ENCODE data around the gene ARVCF.

The ARVCF gene

GRCh38 chr22:19998991-19999820, 17.4 kb downstream of the ARVCF start:
- no peak for DNase-seq (ENCODE audit: low read depth)

DNA sequence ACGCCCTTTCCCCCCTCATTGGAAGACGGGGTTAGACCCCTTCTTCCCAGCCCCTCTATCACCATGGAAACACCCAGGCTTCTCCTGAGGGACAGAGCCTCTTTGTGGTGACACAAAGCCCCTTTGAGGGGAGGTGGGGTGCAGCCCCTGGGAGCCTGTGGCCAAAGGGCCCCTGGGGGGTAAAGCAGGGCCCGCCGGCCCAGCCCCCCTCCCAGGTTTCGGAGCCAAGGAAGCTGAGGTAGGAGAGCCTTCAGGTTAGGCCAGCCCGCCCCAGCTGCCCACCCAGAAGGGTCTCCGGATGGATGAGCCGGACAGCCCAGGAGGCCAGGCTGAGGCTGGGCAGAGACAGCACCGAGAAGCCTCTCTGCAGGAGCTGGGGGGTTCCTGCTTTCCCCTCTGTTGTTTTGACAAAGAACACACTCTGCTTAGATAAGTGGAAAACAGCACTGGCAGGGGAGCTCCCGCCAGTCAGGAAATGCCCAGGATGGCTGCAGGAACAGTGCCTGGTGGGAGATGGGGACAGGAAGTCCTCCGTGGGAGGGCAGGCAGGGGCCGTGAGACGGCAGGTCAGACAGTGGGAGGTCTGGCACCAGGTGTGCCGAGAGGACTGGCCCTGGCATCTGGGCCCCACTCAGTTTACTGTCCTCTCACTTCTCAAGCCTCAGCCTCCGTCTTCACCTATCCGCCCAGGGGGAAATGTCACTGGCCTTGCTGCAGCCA, 18.2 kb downstream of the ARVCF start:
- DNase-seq (ENCODE audit: low read depth), result no peak

DNA sequence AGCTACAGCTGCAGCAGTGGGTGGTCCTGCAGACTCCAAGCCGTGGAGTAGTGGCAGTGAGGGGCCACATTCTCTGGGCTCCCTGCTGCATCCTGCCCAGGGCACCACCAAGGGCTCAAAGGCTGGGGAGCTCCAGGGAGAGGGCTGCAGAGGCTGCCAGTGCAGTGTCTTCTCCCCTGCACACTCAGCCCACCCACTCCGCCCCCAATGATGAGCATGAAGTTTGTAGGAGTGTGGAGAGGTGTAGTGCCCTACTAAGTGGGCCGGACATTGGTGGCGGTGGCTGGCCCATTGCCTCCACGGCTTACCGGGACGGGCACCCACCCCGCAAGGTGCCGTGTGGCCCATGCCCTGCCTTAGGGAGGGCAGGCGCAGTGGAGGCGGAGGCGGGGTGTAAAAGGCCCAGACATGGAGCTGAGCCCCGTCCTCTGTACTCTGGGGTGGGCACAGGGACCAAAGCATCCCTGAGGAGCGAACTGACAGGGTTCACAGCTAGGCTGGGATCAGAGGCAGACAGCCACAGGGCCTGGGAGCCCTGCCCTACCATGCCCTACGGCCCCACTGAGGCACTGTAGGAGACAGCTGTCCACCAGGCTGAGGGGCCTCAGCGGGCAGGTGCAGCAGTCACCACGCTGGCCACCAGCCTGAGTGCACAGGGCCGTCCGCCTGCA, 18.9 kb downstream of the ARVCF start:
- DNase-seq (ENCODE audit: low read depth), result no peak

DNA sequence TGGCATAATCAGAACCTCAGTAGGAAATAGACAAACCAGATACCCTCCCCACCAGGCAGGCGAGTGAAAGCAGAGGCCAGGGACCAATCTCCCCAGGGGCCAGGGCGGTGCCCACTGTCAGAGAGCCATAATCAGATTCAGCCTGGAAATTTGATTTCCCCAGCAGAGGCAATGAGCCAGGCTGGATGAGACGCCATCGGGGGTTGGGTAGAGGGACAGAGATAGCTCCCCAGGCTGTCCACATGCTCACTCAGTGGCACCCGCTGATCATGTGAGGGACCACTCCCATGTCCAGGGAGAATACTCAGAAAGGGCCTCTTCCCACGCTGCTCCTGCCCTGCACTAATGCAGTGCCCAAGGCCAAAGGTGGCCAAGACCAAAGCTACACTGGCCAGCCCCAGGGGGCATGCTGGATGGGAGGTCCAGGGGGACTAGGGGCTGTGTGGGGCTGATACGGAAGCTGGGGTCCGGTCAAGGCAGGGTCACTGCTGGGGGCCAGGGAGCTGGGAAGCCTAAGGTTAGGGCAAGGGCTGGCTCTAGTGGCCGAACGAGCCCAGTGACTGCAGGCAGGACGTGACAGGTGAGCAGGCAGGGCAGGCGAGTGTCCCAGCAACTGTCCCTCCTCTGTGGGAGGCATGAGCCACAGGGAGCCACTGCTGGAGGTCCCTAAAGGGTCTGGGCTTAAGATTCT, 19.8 kb downstream of the ARVCF start:
- no peak for DNase-seq (ENCODE audit: low read depth)

GRCh38 chr22:19995611-19996339, 20.8 kb downstream of the ARVCF start:
- no peak for DNase-seq (ENCODE audit: low read depth)

- DNase-seq (ENCODE audit: low read depth), result no peak
Measured at GRCh38 chr22:19994851-19995610, 21.6 kb downstream of the ARVCF start.

- DNase-seq (ENCODE audit: low read depth), result no peak
Measured at GRCh38 chr22:19993926-19994325, 22.7 kb downstream of the ARVCF start.

DNA sequence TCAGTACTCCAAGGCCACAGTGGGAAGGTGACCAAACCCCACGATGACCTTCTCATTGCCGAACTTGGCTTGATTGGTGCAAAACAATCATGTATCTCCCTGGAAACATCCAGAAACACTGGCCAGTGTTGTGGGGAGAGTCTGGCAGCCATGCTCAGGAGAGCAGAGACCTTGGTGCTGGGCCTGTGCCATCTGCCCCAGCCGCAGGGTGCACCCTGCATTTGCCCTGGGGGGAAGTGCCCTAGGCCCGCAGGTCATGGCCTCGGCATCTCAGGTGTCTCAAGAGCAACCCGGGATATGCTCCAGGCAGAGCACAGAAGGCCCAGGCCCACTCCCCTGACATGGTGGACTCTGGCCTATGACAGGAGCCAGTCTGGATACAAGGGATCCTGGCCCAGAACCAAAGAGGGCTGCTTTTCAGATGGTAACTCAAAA, 23.7 kb downstream of the ARVCF start:
- DNase-seq (ENCODE audit: low read depth), result no peak

- no peak for DNase-seq (ENCODE audit: low read depth)
Measured at GRCh38 chr22:19992481-19992911, 24.1 kb downstream of the ARVCF start.

DNA sequence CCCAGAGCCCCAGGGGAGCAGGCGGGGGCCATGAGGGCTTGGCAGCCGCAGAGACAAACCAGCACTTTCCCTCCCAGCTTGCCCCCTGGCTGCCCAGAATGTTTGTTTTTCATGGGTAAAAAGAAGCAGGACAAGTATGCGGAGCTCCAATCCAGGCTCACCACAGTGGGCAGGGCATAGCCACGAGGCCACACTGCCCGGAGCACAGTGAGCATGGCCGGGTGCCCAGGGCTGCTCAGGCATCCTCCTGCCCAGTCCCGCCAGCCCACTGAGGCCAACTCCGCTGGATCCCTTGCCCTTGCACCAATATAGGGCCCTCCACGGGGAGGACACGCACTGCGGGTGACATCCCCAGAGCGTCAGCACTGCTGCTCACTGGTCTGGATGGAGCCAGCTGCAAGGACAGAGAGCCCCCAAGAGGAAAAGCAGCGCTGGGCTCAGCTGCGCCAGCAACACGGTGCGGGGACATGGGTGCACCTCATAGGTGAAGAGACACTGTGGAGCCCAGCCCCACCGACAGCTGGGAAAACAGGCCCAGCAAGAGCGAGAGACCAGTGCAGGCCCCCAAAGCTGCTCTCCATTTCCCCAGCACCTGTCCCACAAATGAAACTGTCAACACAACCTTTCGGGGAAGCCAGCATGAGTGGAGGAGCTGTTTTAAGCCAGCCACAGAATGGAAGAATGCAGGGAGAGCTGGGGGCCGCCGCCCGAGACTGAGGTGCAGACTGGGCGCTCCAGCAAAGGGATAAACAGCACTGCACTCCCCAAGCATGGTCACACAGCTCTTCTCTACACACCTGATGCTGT, 24.8 kb downstream of the ARVCF start:
- no peak for DNase-seq (ENCODE audit: low read depth)

GRCh38 chr22:19991395-19991644, 25.3 kb downstream of the ARVCF start:
- no peak for DNase-seq (ENCODE audit: low read depth)

GRCh38 chr22:19990609-19991394, 25.8 kb downstream of the ARVCF start:
- DNase-seq (ENCODE audit: low read depth), result no peak

DNA sequence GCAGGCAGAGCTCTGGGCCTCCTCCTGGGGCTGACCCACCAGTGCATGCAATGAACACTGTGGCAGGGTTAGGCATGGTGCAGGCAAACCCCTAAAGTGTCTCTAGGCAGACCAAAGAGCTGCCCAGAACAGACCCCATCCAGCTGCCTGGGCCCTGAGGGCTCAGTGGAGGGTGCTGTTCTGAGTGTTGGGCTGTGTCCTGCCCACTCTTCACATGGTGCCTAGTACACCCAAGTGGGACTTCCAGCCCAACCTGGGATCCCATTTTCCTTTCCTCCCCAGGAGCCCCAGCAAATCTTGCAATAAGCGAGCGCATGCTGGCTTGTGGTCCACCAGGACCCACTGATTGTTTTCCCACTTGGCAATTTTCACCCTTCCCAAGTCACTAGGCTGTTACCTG, 26.4 kb downstream of the ARVCF start:
- no peak for DNase-seq (ENCODE audit: low read depth)

- DNase-seq (ENCODE audit: low read depth), result no peak
Measured at GRCh38 chr22:19989725-19990067, 26.9 kb downstream of the ARVCF start.

DNA sequence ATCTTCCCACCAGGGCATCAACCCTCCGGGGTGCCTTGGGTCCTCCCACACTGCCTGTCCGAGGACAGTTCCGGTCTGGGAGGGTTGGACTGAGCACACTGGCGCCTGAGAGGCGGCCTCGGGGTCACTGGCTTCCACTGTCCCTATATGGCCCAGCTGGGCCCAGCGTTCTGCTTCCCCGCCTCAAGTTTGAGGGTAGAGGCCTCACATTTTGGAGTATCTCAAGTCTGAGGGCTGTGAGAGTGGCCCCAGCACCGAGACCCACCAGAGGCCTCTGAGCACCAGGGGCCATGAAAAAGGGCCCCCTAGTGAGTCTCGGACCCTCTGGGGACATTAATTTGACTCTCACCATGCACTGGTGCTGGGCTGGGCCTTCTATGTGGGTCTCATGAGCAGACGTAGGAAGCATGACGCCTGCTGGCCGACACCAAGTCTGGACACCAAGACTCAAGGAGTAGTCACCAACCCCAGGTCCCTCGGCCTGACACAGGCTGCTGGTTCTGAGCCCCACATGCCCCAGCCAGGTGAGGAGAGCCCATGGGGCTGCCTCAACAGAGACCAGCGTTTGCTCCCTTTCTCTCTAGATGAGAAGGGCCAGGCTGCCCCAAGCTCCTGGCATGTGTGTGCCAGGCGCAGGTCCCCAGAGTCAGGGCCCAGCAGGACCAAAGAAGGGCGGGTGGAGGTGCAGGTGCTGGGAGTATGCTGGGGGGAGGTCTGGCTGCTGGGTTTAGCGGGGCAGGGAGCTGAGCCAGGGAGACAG, 27.5 kb downstream of the ARVCF start:
- DNase-seq (ENCODE audit: low read depth), result no peak

DNA sequence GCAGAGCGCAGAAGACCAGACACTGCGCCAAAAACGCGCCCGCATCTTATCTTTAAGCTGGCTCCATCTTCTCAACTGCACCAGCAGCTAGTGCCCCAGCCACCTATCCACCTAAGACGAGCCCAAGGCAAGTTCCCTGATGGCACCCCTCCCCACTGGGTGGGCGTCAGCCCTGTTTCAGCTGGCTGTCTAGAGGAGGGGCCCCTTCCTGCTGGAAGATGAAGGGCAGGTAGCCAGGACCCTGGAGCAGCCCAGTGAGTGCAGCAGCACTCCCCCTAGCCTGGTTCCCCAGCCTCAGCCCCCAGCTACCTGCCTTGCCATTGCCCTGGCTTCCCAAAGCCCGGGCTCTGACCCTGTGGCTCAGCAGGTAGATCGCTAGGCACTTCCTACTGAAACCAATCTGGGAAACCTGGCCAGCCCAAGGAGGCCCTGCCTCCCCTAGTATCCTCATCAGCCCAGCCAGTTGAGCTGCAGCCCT, 28.3 kb downstream of the ARVCF start:
- no peak for DNase-seq (ENCODE audit: low read depth)

DNA sequence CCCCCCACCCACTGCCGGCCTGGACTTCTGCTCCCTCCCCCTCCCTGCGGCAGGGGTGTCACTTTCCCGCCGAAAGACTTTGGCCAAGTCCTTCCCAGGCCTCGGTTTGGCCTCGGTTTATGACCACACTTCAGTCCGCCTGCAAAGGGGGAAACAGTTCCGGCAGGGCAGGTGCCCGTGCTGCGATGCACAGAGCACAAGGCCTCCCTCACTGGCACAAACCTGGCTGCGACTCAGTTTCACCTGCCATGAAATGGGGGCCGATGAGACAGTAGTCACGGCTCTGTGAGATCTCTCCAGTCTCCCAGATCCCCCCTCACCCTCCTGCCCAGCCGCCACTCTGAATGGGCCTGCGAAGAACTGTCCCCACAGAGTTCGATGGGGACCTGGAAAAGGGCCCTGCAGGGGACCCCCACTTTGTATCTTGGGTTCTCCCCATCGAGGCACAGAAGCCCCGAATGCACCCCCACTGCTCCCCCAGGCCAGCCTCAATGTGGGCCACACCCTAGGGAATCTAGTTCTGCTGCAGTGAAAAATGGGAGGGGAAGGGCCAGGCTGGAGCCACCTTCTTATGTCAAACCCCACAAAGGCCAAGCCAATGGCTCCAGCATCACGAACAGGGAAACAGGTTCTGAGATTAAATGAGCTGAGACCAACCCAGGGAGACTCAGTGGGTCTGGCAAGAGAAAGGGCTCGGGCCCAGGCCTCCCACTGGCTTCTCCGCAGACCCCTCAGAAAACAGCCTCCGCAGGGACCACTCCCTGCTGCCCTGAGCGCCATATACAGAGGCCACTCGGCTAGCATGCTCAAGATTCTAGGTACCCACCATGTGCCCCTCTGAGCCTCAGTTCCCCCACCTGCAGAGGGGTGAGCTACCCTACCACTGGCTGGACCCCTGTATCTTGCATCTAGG, 29.0 kb downstream of the ARVCF start:
- DNase-seq (ENCODE audit: low read depth), result no peak

Measured in stimulated activated CD8-positive, alpha-beta memory T cell treated with anti-CD3 and anti-CD28 coated beads, Interleukin-15, amount 100 ng/mL, for 1 hour (primary cell).